ENCODE measurements around the gene PRKAR2B.
"Not testable (repeated sequence)": the region's sequence is repeated elsewhere in the genome, so short reads cannot be mapped to it uniquely, and the experiment has no call there.

The PRKAR2B gene

GRCh38 chr7:107043491-107043890 is 1.0 kb upstream of the PRKAR2B start:
- Histone ChIP-seq H3K27me3 (ENCODE audit: control insufficient read depth, insufficient read depth, low read length) (peaks cover 6% of the 10 kb centered on the region), H3K4me3 (ENCODE audit: low read depth, low read length) (no peak overlapping the region), H3K36me3 (ENCODE audit: control insufficient read depth, insufficient read depth, low read length) (no peaks in the 10 kb centered on the region), H3K9ac (ENCODE audit: low read depth, low read length) (no peak overlapping the region), H3K9me3 (ENCODE audit: control insufficient read depth, insufficient read depth, low read length) (no peaks in the 10 kb centered on the region), H3K4me1 (ENCODE audit: control insufficient read depth, insufficient read depth, low read length) (peaks cover 3% of the 10 kb centered on the region)

- Histone ChIP-seq H3K4me3 (ENCODE audit: low read depth, low read length) (peak overlapping the region; percentile 53), H3K9me3 (ENCODE audit: control insufficient read depth, insufficient read depth, low read length) (no peaks in the 10 kb centered on the region), H3K36me3 (ENCODE audit: control insufficient read depth, insufficient read depth, low read length) (no peaks in the 10 kb centered on the region), H3K9ac (ENCODE audit: low read depth, low read length) (no peak overlapping the region), H3K27me3 (ENCODE audit: control insufficient read depth, insufficient read depth, low read length) (peaks cover 6% of the 10 kb centered on the region), H3K4me1 (ENCODE audit: control insufficient read depth, insufficient read depth, low read length) (peaks cover 3% of the 10 kb centered on the region)
Measured at GRCh38 chr7:107043921-107044346, 571 bp upstream of the PRKAR2B start.

GRCh38 chr7:107045195-107045960 is 873 bp downstream of the PRKAR2B start:
- H3K9ac ChIP-seq (ENCODE audit: low read depth, low read length), result peak overlapping the region; percentile 32
- peaks cover 6% of the 10 kb centered on the region for H3K27me3 ChIP-seq (ENCODE audit: control insufficient read depth, insufficient read depth, low read length)
- H3K4me1 ChIP-seq (ENCODE audit: control insufficient read depth, insufficient read depth, low read length), result peaks cover 3% of the 10 kb centered on the region
- H3K9me3 ChIP-seq (ENCODE audit: control insufficient read depth, insufficient read depth, low read length), result no peaks in the 10 kb centered on the region
- no peaks in the 10 kb centered on the region for H3K36me3 ChIP-seq (ENCODE audit: control insufficient read depth, insufficient read depth, low read length)
- H3K4me3 ChIP-seq (ENCODE audit: low read depth, low read length), result peak overlapping the region; percentile 81

- H3K4me3 ChIP-seq (ENCODE audit: low read depth, low read length), result peak overlapping the region; percentile 81
- H3K9ac ChIP-seq (ENCODE audit: low read depth, low read length), result no peak overlapping the region
Measured at GRCh38 chr7:107045980-107046379, 1.5 kb downstream of the PRKAR2B start.

GRCh38 chr7:107046491-107047259 is 2.2 kb downstream of the PRKAR2B start:
- Histone ChIP-seq H3K9me3 (ENCODE audit: control insufficient read depth, insufficient read depth, low read length) (no peaks in the 10 kb centered on the region), H3K4me1 (ENCODE audit: control insufficient read depth, insufficient read depth, low read length) (peaks cover 3% of the 10 kb centered on the region), H3K4me3 (ENCODE audit: low read depth, low read length) (no peak overlapping the region), H3K36me3 (ENCODE audit: control insufficient read depth, insufficient read depth, low read length) (no peaks in the 10 kb centered on the region), H3K27me3 (ENCODE audit: control insufficient read depth, insufficient read depth, low read length) (peaks cover 6% of the 10 kb centered on the region), H3K9ac (ENCODE audit: low read depth, low read length) (no peak overlapping the region)

More at GRCh38 chr7:107045980-107046379, 1.5 kb downstream of the PRKAR2B start:
- H3K9me3 ChIP-seq (ENCODE audit: control insufficient read depth, insufficient read depth, low read length), result no peaks in the 10 kb centered on the region
- peaks cover 6% of the 10 kb centered on the region for H3K27me3 ChIP-seq (ENCODE audit: control insufficient read depth, insufficient read depth, low read length)
- peaks cover 3% of the 10 kb centered on the region for H3K4me1 ChIP-seq (ENCODE audit: control insufficient read depth, insufficient read depth, low read length)
- no peaks in the 10 kb centered on the region for H3K36me3 ChIP-seq (ENCODE audit: control insufficient read depth, insufficient read depth, low read length)

- no peak overlapping the region for H3K4me3 ChIP-seq (ENCODE audit: low read depth, low read length)
- peaks cover 6% of the 10 kb centered on the region for H3K27me3 ChIP-seq (ENCODE audit: control insufficient read depth, insufficient read depth, low read length)
- no peak overlapping the region for H3K9ac ChIP-seq (ENCODE audit: low read depth, low read length)
- peaks cover 3% of the 10 kb centered on the region for H3K4me1 ChIP-seq (ENCODE audit: control insufficient read depth, insufficient read depth, low read length)
- H3K9me3 ChIP-seq (ENCODE audit: control insufficient read depth, insufficient read depth, low read length), result no peaks in the 10 kb centered on the region
- H3K36me3 ChIP-seq (ENCODE audit: control insufficient read depth, insufficient read depth, low read length), result no peaks in the 10 kb centered on the region
Measured at GRCh38 chr7:107047902-107048782, 3.6 kb downstream of the PRKAR2B start.

- no peak overlapping the region for H3K9ac ChIP-seq (ENCODE audit: low read depth, low read length)
- H3K27me3 ChIP-seq (ENCODE audit: control insufficient read depth, insufficient read depth, low read length), result peaks cover 6% of the 10 kb centered on the region
- no peaks in the 10 kb centered on the region for H3K36me3 ChIP-seq (ENCODE audit: control insufficient read depth, insufficient read depth, low read length)
- H3K9me3 ChIP-seq (ENCODE audit: control insufficient read depth, insufficient read depth, low read length), result no peaks in the 10 kb centered on the region
- H3K4me1 ChIP-seq (ENCODE audit: control insufficient read depth, insufficient read depth, low read length), result peaks cover 3% of the 10 kb centered on the region
- no peak overlapping the region for H3K4me3 ChIP-seq (ENCODE audit: low read depth, low read length)
Measured at GRCh38 chr7:107048783-107049418, 4.4 kb downstream of the PRKAR2B start.

GRCh38 chr7:107049480-107049879 is 5.0 kb downstream of the PRKAR2B start:
- peaks cover 6% of the 10 kb centered on the region for H3K27me3 ChIP-seq (ENCODE audit: control insufficient read depth, insufficient read depth, low read length)
- no peaks in the 10 kb centered on the region for H3K36me3 ChIP-seq (ENCODE audit: control insufficient read depth, insufficient read depth, low read length)
- peaks cover 3% of the 10 kb centered on the region for H3K4me1 ChIP-seq (ENCODE audit: control insufficient read depth, insufficient read depth, low read length)
- H3K9ac ChIP-seq (ENCODE audit: low read depth, low read length), result no peak overlapping the region
- no peaks in the 10 kb centered on the region for H3K9me3 ChIP-seq (ENCODE audit: control insufficient read depth, insufficient read depth, low read length)
- H3K4me3 ChIP-seq (ENCODE audit: low read depth, low read length), result no peak overlapping the region

GRCh38 chr7:107049971-107050532 is 5.5 kb downstream of the PRKAR2B start:
- Histone ChIP-seq H3K4me1 (ENCODE audit: control insufficient read depth, insufficient read depth, low read length) (peaks cover 3% of the 10 kb centered on the region), H3K4me3 (ENCODE audit: low read depth, low read length) (no peak overlapping the region), H3K36me3 (ENCODE audit: control insufficient read depth, insufficient read depth, low read length) (no peaks in the 10 kb centered on the region)

GRCh38 chr7:107051376-107051775 is 6.9 kb downstream of the PRKAR2B start:
- H3K4me3 ChIP-seq (ENCODE audit: low read depth, low read length), result no peak overlapping the region
- H3K4me1 ChIP-seq (ENCODE audit: control insufficient read depth, insufficient read depth, low read length), result peaks cover 3% of the 10 kb centered on the region
- no peaks in the 10 kb centered on the region for H3K36me3 ChIP-seq (ENCODE audit: control insufficient read depth, insufficient read depth, low read length)
- H3K27me3 ChIP-seq (ENCODE audit: control insufficient read depth, insufficient read depth, low read length), result no peaks in the 10 kb centered on the region
- H3K9me3 ChIP-seq (ENCODE audit: control insufficient read depth, insufficient read depth, low read length), result no peaks in the 10 kb centered on the region
- no peak overlapping the region for H3K9ac ChIP-seq (ENCODE audit: low read depth, low read length)

More at GRCh38 chr7:107049971-107050532, 5.5 kb downstream of the PRKAR2B start:
- Histone ChIP-seq H3K9ac (ENCODE audit: low read depth, low read length) (no peak overlapping the region), H3K27me3 (ENCODE audit: control insufficient read depth, insufficient read depth, low read length) (peaks cover 6% of the 10 kb centered on the region), H3K9me3 (ENCODE audit: control insufficient read depth, insufficient read depth, low read length) (no peaks in the 10 kb centered on the region)

- not testable (repeated sequence) for H3K4me3 ChIP-seq (ENCODE audit: low read depth, low read length); H3K27me3 ChIP-seq (ENCODE audit: control insufficient read depth, insufficient read depth, low read length); H3K9me3 ChIP-seq (ENCODE audit: control insufficient read depth, insufficient read depth, low read length); H3K4me1 ChIP-seq (ENCODE audit: control insufficient read depth, insufficient read depth, low read length); H3K36me3 ChIP-seq (ENCODE audit: control insufficient read depth, insufficient read depth, low read length); H3K9ac ChIP-seq (ENCODE audit: low read depth, low read length)
Measured at GRCh38 chr7:107054965-107055364, 10.5 kb downstream of the PRKAR2B start.

Data from iPS-15b (cell line).